Esophagus muscularis mucosa (tissue), 4 donors: ENCODE data around the gene ADD3. TPM values are rescaled to one million over a fixed set of nuclear protein-coding genes. Genes with fewer than 3 reads are reported as not detected.
A peak's percentile ranks its signal among the peaks of the same experiment; 100 is the strongest.

Source experiments
- DNase-seq: peaks from one replicate; pipeline ENCODE4 v3.0.0-alpha.2; 2017; ENCODE audit errors: extremely low spot score
- H3K27ac ChIP-seq, 4 donors: fragments of 200-600 bp; sonication (generic); replicated peaks in 1 of 4; 1 replicate in 3 of 4; 2 replicates in 1 of 4; pipeline ENCODE4 v1.5.1; 2016 to 2019; ENCODE audit warnings: mild to moderate bottlenecking in 1 of 4
- H3K27me3 ChIP-seq, 4 donors: fragments of 200-600 bp; sonication (generic); one replicate each; pipeline versions ENCODE4 v1.5.1 to v1.6.0; 2016 to 2019
- H3K36me3 ChIP-seq, 4 donors: fragments of 200-600 bp; sonication (generic); one replicate each; pipeline ENCODE4 v1.5.1; 2016 to 2019
- H3K4me1 ChIP-seq, 4 donors: fragments of 200-600 bp; sonication (generic); one replicate each; pipeline ENCODE4 v1.5.1; 2016 to 2019
- H3K4me3 ChIP-seq, 4 donors: fragments of 200-600 bp; sonication (generic); 1 replicate in 2 of 4; 2 replicates in 2 of 4; pipeline ENCODE4 v1.5.1; 2016 to 2019; ENCODE audit warnings: mild to moderate bottlenecking in 4 of 4, moderate library complexity in 1 of 4
- H3K9me3 ChIP-seq, 4 donors: fragments of 200-600 bp; sonication (generic); 1 replicate in 3 of 4; 2 replicates in 1 of 4; pipeline ENCODE4 v1.5.1; 2016 to 2019
- CTCF ChIP-seq, 3 experiments: fragments of 200-600 bp in 2 of 3; fragments of 450-650 bp in 1 of 3; sonication (generic) in 2 of 3; IDR thresholded peaks; one replicate each; pipeline ENCODE4 v1.5.1; 2017 to 2019; ENCODE audit warnings: antibody characterized with exemption in 3 of 3, mild to moderate bottlenecking in 2 of 3, moderate library complexity in 1 of 3
- EP300 ChIP-seq: sonication (generic); formaldehyde crosslinking; IDR thresholded peaks from one replicate; pipeline ENCODE4 v1.6.1; 2017; ENCODE audit warnings: antibody characterized with exemption
- POLR2A ChIP-seq: fragments of 450-650 bp; IDR thresholded peaks from one replicate; pipeline ENCODE4 v1.6.1; 2017; ENCODE audit warnings: antibody characterized with exemption, moderate library complexity, mild to moderate bottlenecking, low read depth
- POLR2AphosphoS5 ChIP-seq, 2 donors: sonication (generic); formaldehyde crosslinking; IDR thresholded peaks; one replicate each; pipeline ENCODE4 v1.6.1; 2017; ENCODE audit warnings: antibody characterized with exemption in 2 of 2
- WGBS: methylation state at CpG from one replicate; pipeline ENCODE4 v1.1.5; 2018; 5-methylcytosine and 5-hydroxymethylcytosine counted together
- intact Hi-C: fragments of 100-400 bp; cut with DNase I; formaldehyde crosslinking; loops from one replicate; pipeline ENCODE4 v1.15.1; 2023
- total RNA-seq, 4 donors: library from RNA; depleted of rRNA; stranded (reverse); fragments of >200 nt; gene quantifications; one replicate each; pipeline versions ENCODE4 v1.1.0 to v1.2.1, GENCODE V29; 2016

Gene ADD3
- total RNA-seq, 4 donors from 2014 or later = 60.1 to 228 (median 99.2) TPM

- intact Hi-C loops = no loop called here
- peaks cover 0 to 12% (median 3%) of the 10 kb centered on the region in 4 donors for H3K4me1 ChIP-seq
- TF ChIP-seq EP300 = no peak
- TF ChIP-seq POLR2AphosphoS5 (IDR thresholded peaks at IDR 0.05) = no peak
- no peak for TF ChIP-seq CTCF (IDR thresholded peaks at IDR 0.05)
- TF ChIP-seq POLR2A = no peak
- H3K36me3 ChIP-seq = no peaks in the 10 kb centered on the region
- H3K27ac ChIP-seq = no peak overlapping the region
- H3K9me3 ChIP-seq = no peaks in the 10 kb centered on the region
- no peak overlapping the region for H3K4me3 ChIP-seq
- 50% methylated on average over 1 of the region's 1 CpG for WGBS
- DNase-seq = no peak
- H3K27me3 ChIP-seq = no peaks in the 10 kb centered on the region
Observed at GRCh38 chr10:109998513-109998912, 9.3 kb upstream of the ADD3 start.

GRCh38 chr10:110002801-110003523 lies 4.8 kb upstream of the ADD3 start:
- H3K27me3 ChIP-seq = peaks cover 0 to 3% (median 0%) of the 10 kb centered on the region in 4 donors
- no peak overlapping the region for H3K27ac ChIP-seq
- intact Hi-C loops = loop anchor here (10.0 kb wide), 1 partner anchor 212 kb away; no protein-coding TSS in a partner anchor
- no peak for DNase-seq
- H3K4me1 ChIP-seq = peaks cover 14 to 21% (median 17%) of the 10 kb centered on the region in 4 donors
- H3K36me3 ChIP-seq = no peaks in the 10 kb centered on the region
- H3K9me3 ChIP-seq = no peaks in the 10 kb centered on the region
- WGBS = 84% methylated on average over 2 of the region's 2 CpGs
- no peak overlapping the region for H3K4me3 ChIP-seq
- no peak for TF ChIP-seq EP300
- TF ChIP-seq POLR2A = no peak
- no peak for TF ChIP-seq POLR2AphosphoS5 (IDR thresholded peaks at IDR 0.05)
- no peak for TF ChIP-seq CTCF (IDR thresholded peaks at IDR 0.05)

GRCh38 chr10:110003524-110003885 lies 4.3 kb upstream of the ADD3 start:
- intact Hi-C loops = loop anchor here (10.0 kb wide), 1 partner anchor 211 kb away; no protein-coding TSS in a partner anchor

GRCh38 chr10:110005719-110006118 lies 2.1 kb upstream of the ADD3 start:
- WGBS = 22% methylated on average over 8 of the region's 8 CpGs
- intact Hi-C loops = loop anchor here (5.0 to 10.0 kb wide), 3 partner anchors 83 to 209 kb away; partner anchors contain the start of gene XPNPEP1
- no peak for DNase-seq
- peaks cover 32 to 43% (median 36%) of the 10 kb centered on the region in 4 donors for H3K4me1 ChIP-seq
- H3K27ac ChIP-seq = peak overlapping the region; percentile 89 to 96 (median 94)
- H3K36me3 ChIP-seq = no peaks in the 10 kb centered on the region
- H3K27me3 ChIP-seq = peaks cover 0 to 3% (median 0%) of the 10 kb centered on the region in 4 donors
- TF ChIP-seq POLR2AphosphoS5 (IDR thresholded peaks at IDR 0.05) = peak; percentile 51 to 66
- no peak for TF ChIP-seq POLR2A
- peak overlapping the region; percentile 85 to 93 (median 91) for H3K4me3 ChIP-seq
- H3K9me3 ChIP-seq = no peaks in the 10 kb centered on the region

More at GRCh38 chr10:110003524-110003885, 4.3 kb upstream of the ADD3 start:
- H3K4me3 ChIP-seq = no peak overlapping the region
- no peaks in the 10 kb centered on the region for H3K36me3 ChIP-seq
- DNase-seq = no peak
- WGBS = 76% methylated on average over 4 of the region's 4 CpGs
- H3K27me3 ChIP-seq = peaks cover 0 to 3% (median 0%) of the 10 kb centered on the region in 4 donors
- no peak overlapping the region for H3K27ac ChIP-seq
- peaks cover 14 to 22% (median 18%) of the 10 kb centered on the region in 4 donors for H3K4me1 ChIP-seq
- no peaks in the 10 kb centered on the region for H3K9me3 ChIP-seq
- TF ChIP-seq POLR2A (no peak), EP300 (no peak), POLR2AphosphoS5 (IDR thresholded peaks at IDR 0.05) (no peak)

GRCh38 chr10:110006358-110007160 lies 1.2 kb upstream of the ADD3 start:
- WGBS = 21% methylated on average over 19 of the region's 19 CpGs
- TF ChIP-seq CTCF (IDR thresholded peaks at IDR 0.05) (no peak), POLR2AphosphoS5 (IDR thresholded peaks at IDR 0.05) (peak in 1 of 2 donors; percentile 53)
- Histone ChIP-seq H3K36me3 (no peaks in the 10 kb centered on the region), H3K27me3 (peaks cover 0 to 3% (median 0%) of the 10 kb centered on the region in 4 donors), H3K4me1 (peaks cover 37 to 51% (median 42%) of the 10 kb centered on the region in 4 donors), H3K9me3 (no peaks in the 10 kb centered on the region), H3K4me3 (peak overlapping the region; percentile 85 to 93 (median 91)), H3K27ac (peak overlapping the region; percentile 89 to 96 (median 94))
- DNase-seq = peak; percentile 93
- intact Hi-C loops = loop anchor here (5.0 to 10.0 kb wide), 3 partner anchors 84 to 208 kb away; partner anchors contain the start of gene XPNPEP1
